HT-29 (cell line): ENCODE data around the gene HSF2BP. TPM values are rescaled to one million over a fixed set of nuclear protein-coding genes. Genes with fewer than 3 reads are reported as not detected.
"Not testable (repeated sequence)": the region's sequence is repeated elsewhere in the genome, so short reads cannot be mapped to it uniquely, and the experiment has no call there.

Experiments used
- DNase-seq: peaks from one replicate; pipeline ENCODE4 v3.0.0-alpha.2; 2015; ENCODE audit warnings: low spot score
- total RNA-seq: library from RNA; depleted of rRNA; stranded (reverse); fragments of >200 nt; shearing (Covaris generic); gene quantifications from 2 replicates; pipeline ENCODE4 v1.2.3, GENCODE V29; 2014

Gene HSF2BP
- total RNA-seq, 1 experiment from 2014 or later, result 0.56 TPM

DNA sequence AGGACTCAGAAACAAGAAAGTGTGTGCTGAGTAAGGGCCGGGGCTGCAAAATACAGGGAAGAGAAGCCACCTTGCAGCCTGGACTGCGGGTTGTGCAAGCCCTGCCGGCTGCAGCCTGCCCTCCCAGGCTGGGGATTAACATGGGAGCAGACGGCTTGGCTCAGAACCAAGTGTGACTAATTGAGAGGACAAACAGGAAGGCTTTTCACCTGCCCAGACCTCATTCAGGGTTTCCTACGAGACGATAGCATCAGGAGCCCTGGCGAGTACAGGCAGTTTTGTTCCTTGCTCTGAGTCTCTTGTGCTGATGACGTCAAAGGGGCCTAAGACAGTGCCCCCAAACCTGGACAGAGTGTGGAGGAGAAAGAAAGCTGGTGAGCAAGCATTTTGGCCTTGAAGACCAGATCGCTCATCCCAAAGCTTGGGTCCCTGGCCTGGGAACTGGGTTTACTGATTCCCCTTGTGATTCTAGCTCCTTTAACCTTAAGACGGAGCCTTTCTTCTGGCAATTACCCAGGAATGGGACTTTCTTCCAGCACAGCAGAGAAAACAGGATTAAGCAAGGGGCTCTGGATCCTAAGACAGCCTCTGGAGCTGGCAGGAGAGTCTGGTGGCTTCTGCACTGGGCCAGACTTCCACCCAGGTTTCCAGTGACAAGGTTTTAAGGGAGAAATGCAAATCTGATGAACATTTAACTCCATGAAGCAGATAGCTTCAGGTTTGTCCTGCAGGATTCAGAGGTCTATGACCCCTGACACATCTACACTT, 142.2 kb downstream of the HSF2BP start:
- DNase-seq, result not testable (repeated sequence)

DNA sequence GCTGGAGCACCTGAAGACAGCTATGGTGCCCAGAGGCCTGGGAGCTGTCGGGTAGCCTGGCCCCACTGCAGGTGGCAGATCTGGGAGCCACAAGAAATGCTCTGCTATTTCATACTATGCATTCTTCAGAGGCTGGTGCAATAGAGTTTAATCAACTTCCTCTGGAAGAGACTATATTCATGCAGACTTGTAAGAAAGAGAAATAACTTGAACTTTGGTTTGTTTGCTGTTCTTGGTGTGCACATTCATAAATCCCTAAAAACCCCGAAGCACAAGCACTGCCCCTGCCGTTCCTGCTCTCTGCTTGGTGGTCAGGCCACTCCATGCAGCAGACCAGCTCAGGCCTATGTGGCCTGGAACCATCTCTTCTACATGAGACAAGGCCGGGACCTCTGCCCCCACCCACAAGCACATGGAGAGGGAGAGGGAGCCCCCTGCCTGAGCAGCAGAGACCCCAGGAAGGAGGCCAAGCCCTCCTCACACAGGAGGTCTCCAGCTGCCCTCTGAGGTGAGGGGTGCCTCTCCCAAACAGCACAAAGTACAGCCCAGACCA, 142.9 kb downstream of the HSF2BP start:
- not testable (repeated sequence) for DNase-seq

DNA sequence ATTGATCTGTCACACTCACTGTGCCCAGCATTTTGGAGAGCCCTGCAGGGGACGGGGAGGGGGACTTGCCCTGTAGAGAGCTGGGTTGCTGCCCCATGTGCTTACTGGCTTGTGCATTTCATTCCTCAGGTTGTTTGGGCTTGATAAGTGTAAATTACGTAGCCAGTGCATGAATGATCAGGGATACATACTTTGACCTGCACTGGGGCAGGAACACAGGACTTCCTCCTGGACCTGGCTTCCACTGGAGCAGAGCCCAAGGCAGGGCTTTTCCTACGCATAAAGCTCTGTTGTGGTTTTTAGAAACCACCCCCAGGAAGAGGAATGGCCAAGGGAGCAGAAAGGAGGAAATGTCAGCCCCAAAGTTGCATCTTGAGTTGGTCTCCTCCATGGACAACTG, 144.5 kb downstream of the HSF2BP start:
- DNase-seq, result not testable (repeated sequence)

DNA sequence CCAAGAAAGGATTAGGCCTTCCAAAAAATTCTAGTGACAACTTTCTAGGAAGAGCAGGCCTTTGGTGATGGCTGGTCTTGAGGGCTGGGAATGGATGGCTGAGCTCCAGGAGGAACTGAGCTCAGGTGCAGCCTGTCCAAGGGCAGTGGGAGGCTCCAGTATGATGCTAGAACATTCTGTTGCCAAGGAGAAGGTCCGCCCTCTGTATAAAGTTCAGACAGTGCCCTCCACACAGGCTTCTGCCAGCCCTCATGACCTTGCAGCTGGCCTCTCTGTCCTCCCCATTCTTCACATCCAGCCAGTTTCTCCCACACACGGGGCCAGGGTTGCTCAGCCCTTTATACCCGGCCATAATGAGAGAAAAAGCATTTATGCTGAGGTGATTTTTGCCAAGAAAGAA, 146.3 kb downstream of the HSF2BP start:
- DNase-seq, result not testable (repeated sequence)

DNA sequence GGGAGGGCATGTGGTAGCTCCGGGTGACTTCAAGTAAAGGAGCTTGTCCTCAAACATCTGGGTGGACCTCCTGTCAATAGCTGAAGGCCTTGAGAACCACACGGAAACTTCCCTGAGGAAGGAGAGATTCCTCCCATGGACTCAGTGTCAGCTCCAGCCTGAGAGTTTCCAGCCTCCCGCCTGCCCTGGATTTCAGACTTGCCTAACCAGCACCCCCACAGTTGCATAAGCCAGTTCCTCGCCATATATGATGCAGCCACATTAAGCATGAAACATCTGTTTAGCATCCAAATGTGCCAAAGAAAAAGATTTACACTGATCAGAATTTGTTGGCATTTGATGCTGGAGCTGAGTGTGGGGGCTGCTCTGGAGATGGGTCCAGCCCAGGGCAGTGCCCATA, 148.1 kb downstream of the HSF2BP start:
- not testable (repeated sequence) for DNase-seq

DNA sequence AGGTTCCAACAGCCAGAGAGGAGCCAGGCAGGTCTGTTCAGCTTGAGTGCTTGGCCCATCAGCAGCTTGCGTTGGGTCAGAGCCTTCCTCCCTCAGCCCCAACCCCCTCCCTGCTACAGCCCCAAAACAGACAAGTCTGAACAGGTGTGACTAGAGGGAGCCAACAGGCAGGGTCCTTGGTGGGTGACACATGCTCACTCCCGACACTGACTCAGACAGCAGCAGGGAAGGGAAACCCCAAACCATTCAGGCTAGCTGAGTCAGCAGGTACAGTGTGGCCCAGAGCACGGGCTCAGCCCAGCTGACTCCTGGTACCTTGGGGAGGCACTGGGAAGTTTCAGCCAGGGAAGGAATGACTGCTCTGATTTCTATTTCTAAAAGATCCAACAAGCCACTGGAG, 148.6 kb downstream of the HSF2BP start:
- DNase-seq, result not testable (repeated sequence)

DNA sequence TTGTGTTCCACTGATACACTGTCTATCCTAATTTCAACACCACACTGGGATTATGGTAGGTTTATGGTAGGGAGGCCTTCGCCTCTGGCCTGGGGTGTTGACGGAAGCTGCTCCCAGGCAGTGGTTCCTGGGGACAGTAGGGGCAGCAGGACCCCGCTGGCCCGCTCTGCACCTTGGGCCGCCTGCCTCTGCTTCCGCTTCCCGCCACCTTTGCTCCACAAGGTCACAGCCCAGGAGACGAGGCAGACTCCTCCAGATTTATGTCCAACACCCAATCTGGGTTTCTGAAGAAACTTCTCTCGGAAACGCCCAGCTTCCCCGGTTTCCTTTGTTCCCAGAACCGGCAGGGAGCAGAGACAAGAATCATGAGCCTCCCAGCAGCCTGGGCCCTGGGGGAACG, 155.4 kb downstream of the HSF2BP start:
- not testable (repeated sequence) for DNase-seq

DNA sequence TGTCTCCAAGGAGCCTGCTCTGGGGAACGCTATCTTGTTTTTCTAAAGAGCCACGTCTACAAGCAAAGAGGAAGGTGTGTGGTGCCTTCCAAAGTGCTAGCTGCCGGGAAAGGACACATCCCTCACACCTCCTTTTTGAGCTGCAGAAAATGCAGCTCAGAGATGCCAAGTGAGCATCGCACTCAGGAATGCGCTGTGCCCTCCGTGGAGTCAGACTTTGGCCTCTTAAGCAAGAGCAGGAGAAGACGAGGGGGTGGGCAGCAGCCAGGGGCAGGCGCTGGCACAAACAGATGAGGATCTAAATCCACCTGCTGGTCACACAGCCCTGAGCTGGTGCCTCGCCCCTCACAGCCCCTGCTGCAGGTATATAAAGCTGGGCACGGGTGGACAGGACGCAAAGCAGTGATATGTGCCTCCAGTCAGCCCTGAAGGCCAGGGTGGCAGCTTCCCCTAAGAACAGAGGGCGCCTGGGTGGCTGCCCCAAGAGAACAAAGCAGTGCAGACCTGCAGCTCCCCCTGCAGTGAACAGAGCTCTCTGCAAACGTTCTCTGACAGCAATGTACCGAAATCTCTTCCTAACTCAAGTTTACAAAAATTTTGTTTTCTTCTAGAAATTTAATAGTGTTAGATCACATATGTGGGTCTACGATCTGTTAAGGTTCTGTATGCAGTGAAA, 156.1 kb downstream of the HSF2BP start:
- not testable (repeated sequence) for DNase-seq

DNA sequence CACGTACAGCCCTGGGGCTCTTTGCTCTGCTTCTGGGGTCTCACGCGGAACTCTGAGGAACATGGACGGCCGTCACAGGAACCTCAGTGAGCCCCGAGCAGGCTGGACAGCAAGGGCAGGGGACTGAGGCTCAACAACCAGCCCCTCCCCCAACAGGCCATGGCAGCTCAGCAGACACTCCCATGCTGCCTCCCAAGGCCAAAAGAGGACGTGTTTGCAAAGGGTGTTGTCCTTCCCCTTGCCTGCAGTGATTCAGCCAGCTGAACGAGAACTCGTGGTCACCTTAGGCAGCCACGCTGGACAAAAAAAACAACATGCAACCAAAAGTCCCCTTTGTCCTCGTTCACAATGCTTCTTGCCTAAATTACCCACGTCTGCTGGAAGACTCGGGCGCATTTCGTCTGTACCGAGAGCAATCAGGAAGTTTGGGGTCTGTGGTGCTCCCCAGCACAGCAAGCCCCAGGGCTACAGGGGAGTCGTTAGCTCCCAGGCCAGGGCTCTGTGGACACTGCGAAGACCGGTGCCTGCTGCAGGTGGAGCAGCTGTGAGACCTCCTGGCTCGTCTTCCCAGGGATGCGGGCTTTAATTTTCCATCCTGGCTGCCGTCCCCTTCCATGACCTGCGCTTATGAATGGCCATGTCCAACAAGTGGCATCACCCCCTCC, 156.7 kb downstream of the HSF2BP start:
- DNase-seq, result not testable (repeated sequence)

DNA sequence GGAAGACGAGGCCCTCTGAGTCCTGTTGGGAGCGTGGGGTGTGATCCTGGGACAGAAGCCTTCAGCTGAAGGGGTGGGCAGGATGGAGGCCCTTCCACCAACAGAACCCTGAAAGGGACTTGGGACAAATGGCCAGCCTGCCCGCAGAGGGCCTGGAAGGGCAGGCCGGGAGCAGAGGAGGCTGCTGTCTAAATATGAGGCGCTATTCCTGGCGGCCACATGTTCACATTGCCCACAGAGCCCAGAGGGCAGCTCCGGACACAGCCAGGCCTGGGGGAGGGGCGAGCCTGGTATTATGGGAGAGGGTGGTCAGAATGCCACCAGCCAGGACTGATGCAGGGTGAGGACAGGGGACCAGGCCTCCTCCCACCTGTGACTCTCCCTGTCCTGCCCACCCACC, 160.4 kb downstream of the HSF2BP start:
- not testable (repeated sequence) for DNase-seq

DNA sequence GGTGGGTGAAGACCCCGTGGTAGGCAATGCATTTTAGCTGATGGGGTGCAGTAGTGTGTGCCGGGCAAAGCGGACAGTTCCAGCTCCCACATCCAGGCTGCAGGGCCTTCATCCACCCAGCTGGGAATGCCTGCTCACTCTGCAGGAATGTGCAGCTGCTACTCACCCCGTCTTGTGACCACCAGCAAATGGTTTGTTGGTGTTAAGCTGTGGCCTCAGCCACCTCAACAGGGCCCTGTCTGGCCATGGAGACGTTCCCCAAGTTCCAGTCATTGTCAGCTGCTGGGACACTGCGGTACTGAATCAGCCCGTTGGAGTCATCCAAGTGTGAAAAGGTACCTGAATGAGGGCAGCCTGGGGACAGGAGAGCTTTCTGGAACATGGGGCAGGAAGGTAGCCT, 161.2 kb downstream of the HSF2BP start:
- DNase-seq, result not testable (repeated sequence)

DNA sequence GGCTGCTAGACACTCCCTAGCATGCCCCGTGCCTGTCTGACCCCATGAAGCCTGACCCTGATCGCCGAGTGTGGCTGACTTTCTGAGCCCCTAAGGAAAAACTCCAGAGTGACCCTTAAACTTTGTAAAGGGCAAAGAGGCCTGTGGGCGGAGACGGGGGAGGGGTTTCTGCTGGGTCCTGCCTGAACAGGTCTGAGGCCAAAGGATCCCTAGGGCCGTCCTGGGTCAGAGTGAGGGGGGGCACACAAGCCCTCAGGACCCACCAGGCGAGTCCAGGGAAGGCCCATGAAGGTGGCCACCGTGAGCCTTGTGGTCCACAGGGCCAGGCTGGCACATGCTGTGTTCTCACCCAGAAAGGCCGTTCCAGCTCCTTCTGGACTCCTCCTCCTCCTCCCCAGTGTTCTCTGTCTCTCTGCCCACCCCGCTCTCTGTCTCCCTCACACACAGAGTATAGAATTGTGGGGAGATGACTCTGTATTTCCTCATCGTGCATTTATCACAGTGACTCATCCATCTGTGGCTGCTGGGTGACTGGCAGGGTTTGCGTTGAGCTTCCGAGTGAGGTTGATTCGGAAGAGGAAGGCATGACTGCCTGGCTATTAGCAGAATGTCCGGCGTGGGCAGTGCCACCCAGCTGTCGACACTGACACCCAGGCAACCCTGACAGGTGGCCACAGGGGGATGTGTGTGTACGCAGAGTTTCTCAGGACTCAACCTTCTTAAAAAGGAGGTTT, 164.8 kb downstream of the HSF2BP start:
- DNase-seq, result not testable (repeated sequence)

DNA sequence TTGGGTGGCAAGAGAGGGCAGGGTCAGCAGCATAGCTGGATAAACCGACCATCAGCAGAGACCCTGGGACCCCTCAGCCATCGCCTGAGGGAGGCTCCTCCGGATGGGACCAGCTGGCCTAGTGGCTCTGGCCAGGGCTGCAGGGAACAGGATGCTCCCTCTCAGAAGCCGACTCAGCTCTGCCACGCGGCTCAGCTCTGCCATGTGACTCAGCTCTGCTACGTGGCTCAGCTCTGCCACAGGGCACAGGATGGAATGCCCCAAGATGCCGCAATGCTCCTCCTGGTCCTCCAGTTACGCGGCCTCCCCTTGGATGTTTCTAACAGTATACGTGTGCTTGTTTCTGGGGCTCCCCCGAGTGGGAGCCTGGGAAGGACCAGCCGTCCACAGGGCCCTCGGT, 165.8 kb downstream of the HSF2BP start:
- DNase-seq, result not testable (repeated sequence)

DNA sequence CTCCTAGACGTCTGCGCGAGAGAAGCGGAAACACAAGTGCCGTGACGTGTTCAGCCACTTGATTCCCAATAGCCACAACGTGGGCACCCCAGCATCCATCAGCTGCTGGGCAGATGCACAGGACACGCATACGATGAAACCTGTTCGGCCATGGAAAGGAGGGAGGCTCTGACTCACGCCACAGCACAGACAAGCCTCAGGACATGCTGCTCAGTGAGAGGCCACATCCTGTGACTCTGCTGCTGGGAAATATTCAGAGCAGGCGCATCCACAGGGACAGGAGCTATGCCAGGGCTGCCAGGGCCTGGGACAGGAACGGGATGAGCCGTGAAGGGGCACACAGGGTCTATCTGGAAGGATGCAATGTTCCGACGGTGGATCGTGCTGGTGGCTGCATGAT, 171.1 kb downstream of the HSF2BP start:
- not testable (repeated sequence) for DNase-seq

DNA sequence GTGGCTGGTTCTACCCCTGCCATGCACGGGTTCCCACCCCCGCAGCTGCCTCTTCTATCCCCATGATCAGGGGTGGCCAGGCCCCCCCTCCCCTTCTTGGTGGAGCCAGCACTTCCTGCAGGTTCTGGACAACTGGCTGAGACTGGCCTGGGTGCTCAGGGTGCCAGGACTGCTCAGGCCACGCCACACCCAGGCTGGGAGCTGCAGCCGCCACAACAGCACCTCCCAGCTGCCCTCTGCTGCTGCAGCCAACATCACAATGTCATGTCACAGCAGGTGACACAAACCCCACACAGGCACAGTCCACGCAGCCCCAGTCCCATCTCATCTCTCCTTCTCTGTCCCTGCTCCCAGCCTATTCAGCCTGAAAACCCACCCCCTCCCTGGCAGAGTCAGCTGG, 173.2 kb downstream of the HSF2BP start:
- not testable (repeated sequence) for DNase-seq

DNA sequence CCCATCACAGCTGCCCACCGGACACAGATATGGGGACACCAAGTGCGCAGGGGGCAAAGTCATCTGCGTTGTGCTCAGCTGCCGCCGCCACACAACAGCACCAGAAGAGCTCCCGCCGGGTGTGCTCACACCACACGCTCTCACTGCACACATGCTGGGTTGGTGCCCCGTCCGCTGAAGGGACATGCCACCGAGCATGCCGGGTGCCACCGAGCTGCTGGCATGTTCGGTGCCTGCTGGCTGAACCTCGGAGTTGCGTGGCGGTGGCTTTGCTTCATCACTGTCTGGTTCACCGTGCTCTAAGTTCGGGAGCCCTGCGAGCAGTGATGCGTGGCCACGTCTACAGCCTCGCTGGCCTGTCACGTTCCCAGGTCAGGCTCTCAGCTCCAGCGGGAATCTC, 174.3 kb downstream of the HSF2BP start:
- not testable (repeated sequence) for DNase-seq

DNA sequence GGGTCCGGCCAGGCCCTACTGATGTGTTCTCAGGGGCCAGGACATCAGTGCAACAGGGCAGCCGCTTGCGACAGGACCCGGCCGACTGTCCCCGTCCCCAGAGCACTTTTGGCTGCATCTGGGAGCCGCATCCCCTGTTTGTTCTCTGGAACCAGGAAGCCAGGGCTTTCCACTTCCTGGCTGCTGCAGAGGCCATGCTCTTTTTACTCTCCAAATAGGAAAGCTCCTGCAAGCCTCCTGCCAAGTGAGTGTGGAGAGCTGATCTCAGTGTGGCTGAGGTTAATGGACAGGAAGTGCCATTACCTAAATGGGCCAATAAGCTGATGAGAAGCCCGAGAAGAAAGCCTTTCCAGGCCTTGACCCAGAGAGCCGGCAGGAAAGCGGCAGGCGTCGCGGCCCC, 180.1 kb downstream of the HSF2BP start:
- not testable (repeated sequence) for DNase-seq
